Stomach (tissue), 4 donors: ENCODE results near the gene ENPP6.

Experiments used
- CTCF ChIP-seq, 7 experiments: fragments of 450-650 bp in 4 of 7; fragments of 200-600 bp in 3 of 7; sonication (generic) in 3 of 7; IDR thresholded peaks; one replicate each; pipeline ENCODE4 v1.5.1; 2016 to 2019; ENCODE audit warnings: antibody characterized with exemption in 7 of 7, control low read depth in 2 of 7, mild to moderate bottlenecking in 1 of 7
- EP300 ChIP-seq: sonication (generic); formaldehyde crosslinking; IDR thresholded peaks from one replicate; pipeline ENCODE4 v1.6.1; 2017; ENCODE audit warnings: antibody characterized with exemption

DNA sequence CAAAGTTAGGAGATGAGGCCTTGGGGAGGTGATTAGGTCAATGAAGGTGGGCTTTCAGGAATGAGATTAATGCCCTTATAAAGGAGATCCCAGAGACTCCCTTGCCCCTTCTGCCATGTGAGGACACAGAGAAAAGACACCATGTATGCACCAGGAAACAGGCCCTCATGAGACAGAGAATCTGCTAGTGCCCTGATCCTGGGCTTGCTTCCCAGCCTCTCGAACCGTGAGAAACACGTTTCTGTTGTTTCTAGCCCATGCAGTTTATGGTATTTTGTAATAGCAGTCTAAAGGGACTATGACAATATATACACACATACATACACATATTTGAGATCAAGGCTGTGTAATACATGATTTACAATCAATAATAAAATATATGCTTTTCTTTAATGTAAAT lies 41.4 kb upstream of the ENPP6 start:
- TF ChIP-seq EP300 (no peak), CTCF (IDR thresholded peaks at IDR 0.05) (no peak)
